GM20000 (cell line): ENCODE results near the gene TREML2.

Source experiments
- DNase-seq: peaks from one replicate; pipeline ENCODE4 v3.0.0; 2012; ENCODE audit warnings: low spot score
- CTCF ChIP-seq: IDR thresholded peaks from 2 replicates; pipeline ENCODE4 v1.5.1; 2012; ENCODE audit warnings: mild to moderate bottlenecking, control low read depth; ENCODE audit errors: extremely low read depth, missing control alignments

TREML2 gene

GRCh38 chr6:41232667-41233066, 31.7 kb upstream of the TREML2 start:
- no peak for TF ChIP-seq CTCF
- DNase-seq: no peak

GRCh38 chr6:41231246-41231645, 30.3 kb upstream of the TREML2 start:
- TF ChIP-seq CTCF: no peak
- no peak for DNase-seq

GRCh38 chr6:41229721-41230120, 28.8 kb upstream of the TREML2 start:
- no peak for TF ChIP-seq CTCF
- no peak for DNase-seq

GRCh38 chr6:41228616-41229015, 27.7 kb upstream of the TREML2 start:
- TF ChIP-seq CTCF: no peak
- DNase-seq: no peak

- DNase-seq: no peak
- no peak for TF ChIP-seq CTCF
Observed at GRCh38 chr6:41228096-41228495, 27.1 kb upstream of the TREML2 start, which contains the start of gene TREML4. TREML4 (plus strand) TSS chr6:41228349; CDS start chr6:41228428, 79 bp downstream.

- no peak for TF ChIP-seq CTCF
- no peak for DNase-seq
Observed at GRCh38 chr6:41226752-41227151, 25.8 kb upstream of the TREML2 start.

- DNase-seq: no peak
- TF ChIP-seq CTCF: no peak
Observed at GRCh38 chr6:41224800-41225199, 23.9 kb upstream of the TREML2 start.

- no peak for DNase-seq
- no peak for TF ChIP-seq CTCF
Observed at GRCh38 chr6:41222513-41222912, 21.6 kb upstream of the TREML2 start.
